HG03442 (cell line): ENCODE data around the gene VWA7.

Source experiments
- ATAC-seq: cut with Tn5 transposase; IDR thresholded peaks from one replicate; pipeline ENCODE4 v1.9.1; 2021; ENCODE audit warnings: mild to moderate bottlenecking, moderate library complexity; ENCODE audit not compliant: unreplicated experiment

The VWA7 gene

GRCh38 chr6:31733734-31734133 is 43.4 kb downstream of the VWA7 start:
- no peak for ATAC-seq

GRCh38 chr6:31732029-31732428 is 45.1 kb downstream of the VWA7 start:
- no peak for ATAC-seq

- no peak for ATAC-seq
Measured at GRCh38 chr6:31730631-31731086, 46.5 kb downstream of the VWA7 start.

- no peak for ATAC-seq
Measured at GRCh38 chr6:31729979-31730630, 47.0 kb downstream of the VWA7 start.

- peak; percentile 39 for ATAC-seq
Measured at GRCh38 chr6:31729515-31729978, 47.6 kb downstream of the VWA7 start.

- no peak for ATAC-seq
Measured at GRCh38 chr6:31728767-31729514, 48.2 kb downstream of the VWA7 start, which contains the start of gene DDAH2. DDAH2 (minus strand) TSS chr6:31729299; CDS start chr6:31729161, 138 bp downstream.

GRCh38 chr6:31727717-31728671 is 49.1 kb downstream of the VWA7 start:
- no peak for ATAC-seq

GRCh38 chr6:31727034-31727716 is 50.0 kb downstream of the VWA7 start:
- ATAC-seq = no peak

- no peak for ATAC-seq
Measured at GRCh38 chr6:31725502-31726350, 51.4 kb downstream of the VWA7 start.

GRCh38 chr6:31723980-31724691 is 53.0 kb downstream of the VWA7 start:
- no peak for ATAC-seq

- ATAC-seq = no peak
Measured at GRCh38 chr6:31723245-31723979, 53.7 kb downstream of the VWA7 start, which contains the start of gene MPIG6B. MPIG6B (plus strand) TSS chr6:31723373; CDS start chr6:31723384, 11 bp downstream.

- ATAC-seq = no peak
Measured at GRCh38 chr6:31722173-31722572, 55.0 kb downstream of the VWA7 start.

GRCh38 chr6:31721351-31722020 is 55.6 kb downstream of the VWA7 start, which contains the start of gene LY6G6C:
LY6G6C (minus strand) TSS chr6:31721746; CDS start chr6:31721679, 67 bp downstream.
- ATAC-seq = no peak

- no peak for ATAC-seq
Measured at GRCh38 chr6:31720196-31720770, 56.8 kb downstream of the VWA7 start.

- no peak for ATAC-seq
Measured at GRCh38 chr6:31719001-31719400, 58.1 kb downstream of the VWA7 start.

GRCh38 chr6:31718265-31718664 is 58.9 kb downstream of the VWA7 start:
- ATAC-seq = no peak
